GM21576 (cell line): ENCODE results near the gene ODF2.

Experiments used
- ATAC-seq: cut with Tn5 transposase; IDR thresholded peaks from one replicate; pipeline ENCODE4 v1.9.1; 2021; ENCODE audit warnings: mild to moderate bottlenecking, moderate library complexity; ENCODE audit not compliant: unreplicated experiment

Gene ODF2

DNA sequence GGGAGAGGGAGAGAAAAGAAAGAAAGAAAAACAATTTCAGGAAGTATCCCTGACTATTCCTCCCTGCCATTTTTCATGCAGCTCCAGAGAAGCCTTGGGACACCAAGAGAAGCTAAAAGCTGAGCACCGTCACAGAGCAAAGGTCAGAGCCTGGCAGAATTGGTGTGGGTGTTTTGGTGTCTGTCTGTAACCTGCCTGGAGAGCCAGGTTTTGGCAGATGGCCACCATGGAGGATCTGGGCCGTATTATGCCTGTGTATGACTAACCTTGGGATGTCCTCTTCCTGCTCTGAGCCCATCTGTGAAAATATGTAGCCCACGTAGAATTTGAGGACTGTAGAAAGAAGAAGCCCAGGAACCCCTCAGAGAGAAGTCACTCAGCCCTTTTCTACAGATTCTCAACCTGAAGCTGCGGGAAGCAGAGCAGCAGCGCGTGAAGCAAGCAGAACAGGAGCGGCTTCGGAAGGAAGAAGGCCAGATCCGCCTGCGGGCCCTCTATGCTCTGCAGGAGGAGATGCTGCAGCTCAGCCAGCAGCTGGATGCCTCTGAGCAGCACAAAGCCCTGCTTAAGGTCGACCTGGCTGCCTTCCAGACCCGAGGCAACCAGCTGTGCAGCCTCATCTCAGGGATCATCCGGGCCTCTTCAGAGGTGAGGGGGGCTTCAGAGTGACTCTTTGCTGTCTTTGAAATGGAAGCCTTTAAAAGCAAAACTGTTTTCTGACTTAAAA is 67.6 kb downstream of the ODF2 start:
- ATAC-seq, result no peak

DNA sequence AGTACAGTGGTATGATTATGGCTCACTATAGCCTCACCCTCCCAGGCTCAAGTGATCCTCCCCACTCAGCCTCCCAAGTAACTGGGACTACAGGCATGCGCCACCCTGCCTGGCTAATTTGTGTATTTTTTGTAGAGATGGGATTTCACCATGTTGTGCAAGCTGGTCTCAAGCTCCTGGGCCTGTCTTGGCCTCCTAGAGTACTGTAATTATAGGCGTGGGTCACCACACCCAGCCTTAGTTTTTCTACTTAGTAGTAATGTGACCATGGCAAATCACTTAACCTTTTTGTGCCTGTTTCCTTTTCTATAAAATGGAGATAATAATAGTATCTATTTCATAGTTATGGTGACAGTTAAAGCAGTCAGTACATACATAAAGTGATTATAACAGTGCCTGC is 70.9 kb downstream of the ODF2 start:
- no peak for ATAC-seq

DNA sequence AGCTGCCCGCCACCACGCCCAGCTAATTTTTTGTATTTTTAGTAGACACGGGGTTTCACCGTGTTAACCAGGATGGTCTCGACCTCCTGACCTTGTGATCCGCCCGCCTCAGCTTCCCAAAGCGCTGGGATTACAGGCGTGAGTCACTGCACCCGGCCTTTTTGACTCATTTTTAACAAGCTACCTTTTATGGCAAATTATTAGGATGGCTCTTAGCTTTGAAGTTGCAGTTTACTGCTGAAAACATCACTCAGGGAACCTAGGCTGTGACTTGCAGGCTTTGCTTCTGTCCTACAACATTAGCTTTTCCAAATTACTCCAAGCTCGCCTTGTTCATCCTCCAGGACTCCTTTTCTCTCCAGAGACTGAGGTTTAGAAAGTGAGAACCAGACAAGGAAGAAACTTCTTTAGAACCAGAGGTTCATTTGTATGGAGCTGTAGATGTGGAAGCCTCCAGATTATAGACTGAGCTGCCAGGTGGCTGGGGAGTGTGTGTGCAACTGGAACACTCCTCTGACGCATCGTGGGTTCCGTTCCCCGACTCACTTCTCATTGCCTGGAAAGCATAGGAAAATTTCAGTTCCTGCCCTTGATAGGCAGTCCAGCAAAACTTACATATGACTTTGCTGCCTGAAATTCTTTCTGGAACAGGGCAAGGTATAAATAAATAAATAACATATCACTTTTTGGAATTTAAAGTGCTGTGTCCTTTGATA is 72.8 kb downstream of the ODF2 start:
- ATAC-seq, result no peak

DNA sequence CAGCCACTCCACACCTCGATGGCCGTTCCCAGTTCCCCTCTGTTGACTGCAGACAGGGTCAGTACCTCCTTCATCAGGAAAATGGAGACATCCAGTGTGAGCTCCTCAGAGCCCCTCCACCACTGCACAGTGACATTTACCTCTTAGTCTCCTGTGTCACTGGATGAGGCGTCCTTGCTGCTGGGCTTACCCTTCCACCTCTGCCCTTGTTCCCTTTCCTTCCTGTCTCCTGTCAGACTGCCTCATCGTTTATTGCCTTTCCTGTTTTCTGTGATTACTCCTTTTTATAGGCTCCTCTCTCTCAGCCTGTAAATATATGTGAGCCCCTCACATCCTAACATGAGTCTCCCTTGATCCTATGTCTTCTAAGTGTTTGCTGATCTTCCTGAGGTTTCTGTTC is 73.4 kb downstream of the ODF2 start:
- no peak for ATAC-seq

GRCh38 chr9:128532581-128532980 is 76.8 kb downstream of the ODF2 start:
- ATAC-seq, result no peak

GRCh38 chr9:128540634-128541360 is 85.0 kb downstream of the ODF2 start:
- no peak for ATAC-seq

- no peak for ATAC-seq
Measured at GRCh38 chr9:128546504-128546903, 90.7 kb downstream of the ODF2 start.

GRCh38 chr9:128548876-128549275 is 93.1 kb downstream of the ODF2 start:
- no peak for ATAC-seq

GRCh38 chr9:128550226-128550625 is 94.4 kb downstream of the ODF2 start:
- no peak for ATAC-seq
